ENCODE results near the gene OTX1. TPM values are rescaled to one million over a fixed set of nuclear protein-coding genes. Genes with fewer than 3 reads are reported as not detected.

Gene OTX1
- total and polyA plus RNA-seq, 2 of the 4 experiments (the other 2 are of a cell fraction), result 0.03 TPM; not detected in 1

- no peak for TF ChIP-seq RAD21 (IDR thresholded peaks at IDR 0.05; ENCODE audit: low read length)
These were observed 6.9 kb downstream of the OTX1 start (continued) for GRCh38 chr2:63057249-63058143.

- Histone ChIP-seq H3K4me3 (ENCODE audit: insufficient read depth, low read depth, low read length) (no peak overlapping the region), H3K9me1 (ENCODE audit: insufficient read depth, low read length) (peaks cover 3% of the 10 kb centered on the region; the same call in 1 of the 2 replicates), H3K9me3 (ENCODE audit: control insufficient read depth, insufficient read depth, low read length) (peaks cover 19% of the 10 kb centered on the region; the same call in 1 of the 2 replicates), H3K9ac (ENCODE audit: low read depth, low read length) (no peak overlapping the region), H3K56ac (ENCODE audit: extremely low read depth, insufficient read depth, low read length) (no peak overlapping the region), H3K18ac (ENCODE audit: low read depth, low read length) (no peak overlapping the region), H4K20me1 (ENCODE audit: insufficient read depth, low read length) (peaks cover 10% of the 10 kb centered on the region; the same call in 1 of the 2 replicates), H3K23ac (ENCODE audit: low read depth, low read length) (no peak overlapping the region), H3K14ac (replicated peaks; ENCODE audit: low read depth, low read length) (no peak overlapping the region), H2AFZ (replicated peaks; ENCODE audit: low read length, poor library complexity) (peak overlapping the region; percentile 36), H4K8ac (ENCODE audit: low read depth in 2 of 2, low read length in 2 of 2) (no peak overlapping the region), H2AK9ac (replicated peaks; ENCODE audit: low read depth, low read length, poor library complexity) (no peak overlapping the region), H3K4me1 (ENCODE audit: control insufficient read depth, insufficient read depth, low read length) (peaks cover 2% of the 10 kb centered on the region; the same call in 1 of the 2 replicates), H3K4ac (ENCODE audit: low read depth, low read length) (no peak overlapping the region), H2BK120ac (ENCODE audit: low read depth, low read length) (no peak overlapping the region), H2AK5ac (ENCODE audit: low read depth, low read length) (no peak overlapping the region), H3K27ac (ENCODE audit: insufficient read depth, low read length) (no peak overlapping the region), H3K79me1 (ENCODE audit: low read depth in 1 of 2, low read length in 2 of 2) (no peaks in the 10 kb centered on the region), H4K5ac (ENCODE audit: low read depth, low read length) (no peak overlapping the region), H2BK15ac (ENCODE audit: low read depth, low read length) (no peak overlapping the region), H4K91ac (ENCODE audit: insufficient read depth, low read depth, low read length) (no peak overlapping the region), H2BK5ac (ENCODE audit: low read depth, low read length, poor library complexity, severe bottlenecking) (no peak overlapping the region), H3K27me3 (ENCODE audit: control insufficient read depth, insufficient read depth, low read length) (peaks cover 78% of the 10 kb centered on the region), H3K36me3 (ENCODE audit: control insufficient read depth, insufficient read depth, low read length) (no peaks in the 10 kb centered on the region), H3K4me2 (ENCODE audit: low read depth, low read length) (no peak overlapping the region), H2BK20ac (ENCODE audit: low read depth, low read length) (no peak overlapping the region)
- POLR2A ChIA-PET (ENCODE audit: unreplicated experiment), result no interaction called here
- dilution Hi-C loops (cut with HindIII; ENCODE audit: low sequenced_read_pairs, unreplicated experiment) (no loop called here), intact Hi-C loops (cut with micrococcal nuclease) (no loop called here), in situ Hi-C loops (cut with MboI; ENCODE audit: low sequenced_read_pairs) (no loop called here)
- ATAC-seq (ENCODE audit: low read depth), result no peak
- DNase-seq, result peak; percentile 12
- BruUV-seq (replicated peaks), result no TSS peak
- WGBS, 2 experiments (ENCODE audit: extremely low coverage in 2 of 2, insufficient read length in 1 of 2), result no CpG with 5 or more reads among the region's 35 CpGs
- CTCF ChIA-PET, result no interaction called here
- TF ChIP-seq USF2 (IDR thresholded peaks at IDR 0.05; ENCODE audit: low read depth, low read length) (no peak), MAFK (IDR thresholded peaks at IDR 0.05; ENCODE audit: low read depth, low read length) (no peak), RFX5 (IDR thresholded peaks at IDR 0.05; ENCODE audit: low read depth, low read length) (no peak), BHLHE40 (IDR thresholded peaks at IDR 0.05; ENCODE audit: low read depth, low read length) (no peak), MXI1 (IDR thresholded peaks at IDR 0.05; ENCODE audit: borderline replicate concordance, low read depth, low read length) (no peak), CEBPB (IDR thresholded peaks at IDR 0.05; ENCODE audit: low read depth, low read length) (no peak), RAD21 (IDR thresholded peaks at IDR 0.05; ENCODE audit: low read length) (no peak)
These were observed 7.7 kb downstream of the OTX1 start for GRCh38 chr2:63058144-63058920.

Measured in IMR-90 (cell line).